Uterus (tissue), 2 donors: ENCODE data around the gene CAPN1.

Experiments used
- CTCF ChIP-seq, 4 experiments: fragments of 200-600 bp in 2 of 4; fragments of 450-650 bp in 2 of 4; sonication (generic) in 2 of 4; IDR thresholded peaks; one replicate each; pipeline ENCODE4 v1.5.1; 2016 to 2019; ENCODE audit warnings: antibody characterized with exemption in 4 of 4, mild to moderate bottlenecking in 2 of 4, moderate library complexity in 1 of 4
- POLR2A ChIP-seq, 2 donors: fragments of 450-650 bp; IDR thresholded peaks; one replicate each; pipeline ENCODE4 v1.6.1; 2016; ENCODE audit warnings: antibody characterized with exemption in 2 of 2, mild to moderate bottlenecking in 1 of 2, moderate library complexity in 1 of 2

GRCh38 chr11:65186701-65187100 lies 5.0 kb downstream of the CAPN1 start:
- no peak for TF ChIP-seq POLR2A (IDR thresholded peaks at IDR 0.05)
- TF ChIP-seq CTCF (IDR thresholded peaks at IDR 0.05): no peak
